Measurements from ENCODE around the gene NRARP. TPM values are rescaled to one million over a fixed set of nuclear protein-coding genes. Genes with fewer than 3 reads are reported as not detected.
"Not testable (repeated sequence)": the region's sequence is repeated elsewhere in the genome, so short reads cannot be mapped to it uniquely, and the experiment has no call there.

The NRARP gene
- total RNA-seq, 1 donor from 2014 or later, result 17.9 TPM

- H3K27ac Mint-ChIP-seq, result no peak overlapping the region
- no peaks in the 10 kb centered on the region for H3K9me3 Mint-ChIP-seq
- no peaks in the 10 kb centered on the region for H3K4me1 Mint-ChIP-seq (ENCODE audit: unreplicated experiment)
- no peak overlapping the region for H3K4me3 Mint-ChIP-seq
- no peaks in the 10 kb centered on the region for H3K36me3 Mint-ChIP-seq
- no peak for TF ChIP-seq CTCF (conservative IDR thresholded peaks at IDR 0.05)
- no peaks in the 10 kb centered on the region for H3K27me3 Mint-ChIP-seq
- no peak for DNase-seq (ENCODE audit: extremely low spot score, unreplicated experiment)
Measured at GRCh38 chr9:137342482-137342881, 40.4 kb upstream of the NRARP start.

- peaks cover 7% of the 10 kb centered on the region for H3K36me3 Mint-ChIP-seq
- no peak for TF ChIP-seq CTCF (conservative IDR thresholded peaks at IDR 0.05)
- H3K4me3 Mint-ChIP-seq, result no peak overlapping the region
- no peaks in the 10 kb centered on the region for H3K4me1 Mint-ChIP-seq (ENCODE audit: unreplicated experiment)
- no peak overlapping the region for H3K27ac Mint-ChIP-seq
- DNase-seq (ENCODE audit: extremely low spot score, unreplicated experiment), result no peak
- no peaks in the 10 kb centered on the region for H3K9me3 Mint-ChIP-seq
- H3K27me3 Mint-ChIP-seq, result no peaks in the 10 kb centered on the region
Measured at GRCh38 chr9:137341227-137341626, 39.2 kb upstream of the NRARP start.

- DNase-seq (ENCODE audit: extremely low spot score, unreplicated experiment); H3K9me3 Mint-ChIP-seq; H3K4me3 Mint-ChIP-seq; H3K27me3 Mint-ChIP-seq; H3K4me1 Mint-ChIP-seq (ENCODE audit: unreplicated experiment); H3K27ac Mint-ChIP-seq: not testable (repeated sequence)
- peaks cover 11% of the 10 kb centered on the region for H3K36me3 Mint-ChIP-seq
Measured at GRCh38 chr9:137339908-137340462, 37.9 kb upstream of the NRARP start.

GRCh38 chr9:137339045-137339907 lies 37.2 kb upstream of the NRARP start:
- peaks cover 11% of the 10 kb centered on the region for H3K36me3 Mint-ChIP-seq
- peaks cover 4% of the 10 kb centered on the region for H3K9me3 Mint-ChIP-seq
- H3K27me3 Mint-ChIP-seq, result no peaks in the 10 kb centered on the region
- H3K27ac Mint-ChIP-seq, result no peak overlapping the region
- no peaks in the 10 kb centered on the region for H3K4me1 Mint-ChIP-seq (ENCODE audit: unreplicated experiment)
- no peak for DNase-seq (ENCODE audit: extremely low spot score, unreplicated experiment)
- TF ChIP-seq CTCF (conservative IDR thresholded peaks at IDR 0.05), result no peak
- H3K4me3 Mint-ChIP-seq, result no peak overlapping the region

- Mint-ChIP-seq H3K36me3 (peaks cover 11% of the 10 kb centered on the region), H3K4me1 (ENCODE audit: unreplicated experiment) (no peaks in the 10 kb centered on the region), H3K27me3 (no peaks in the 10 kb centered on the region), H3K9me3 (peaks cover 4% of the 10 kb centered on the region), H3K27ac (no peak overlapping the region), H3K4me3 (no peak overlapping the region)
- DNase-seq (ENCODE audit: extremely low spot score, unreplicated experiment), result no peak
- no peak for TF ChIP-seq CTCF (conservative IDR thresholded peaks at IDR 0.05)
Measured at GRCh38 chr9:137336735-137337134, 34.7 kb upstream of the NRARP start.

- H3K4me1 Mint-ChIP-seq (ENCODE audit: unreplicated experiment), result no peaks in the 10 kb centered on the region
- no peak overlapping the region for H3K4me3 Mint-ChIP-seq
- no peak overlapping the region for H3K27ac Mint-ChIP-seq
- H3K9me3 Mint-ChIP-seq, result peaks cover 4% of the 10 kb centered on the region
- peaks cover 11% of the 10 kb centered on the region for H3K36me3 Mint-ChIP-seq
- TF ChIP-seq CTCF (conservative IDR thresholded peaks at IDR 0.05), result no peak
- H3K27me3 Mint-ChIP-seq, result no peaks in the 10 kb centered on the region
- no peak for DNase-seq (ENCODE audit: extremely low spot score, unreplicated experiment)
Measured at GRCh38 chr9:137333016-137333671, 31.1 kb upstream of the NRARP start.
